NCI-H2081 (cell line): ENCODE results near the gene NAGA.

Experiments
- DNase-seq, 2 experiments: peaks; one replicate each; lab custom pipeline; 2025; lab: John Stamatoyannopoulos, UW

NAGA gene

GRCh38 chr22:42039271-42039670 lies 31.3 kb downstream of the NAGA start:
- DNase-seq: no peak

DNA sequence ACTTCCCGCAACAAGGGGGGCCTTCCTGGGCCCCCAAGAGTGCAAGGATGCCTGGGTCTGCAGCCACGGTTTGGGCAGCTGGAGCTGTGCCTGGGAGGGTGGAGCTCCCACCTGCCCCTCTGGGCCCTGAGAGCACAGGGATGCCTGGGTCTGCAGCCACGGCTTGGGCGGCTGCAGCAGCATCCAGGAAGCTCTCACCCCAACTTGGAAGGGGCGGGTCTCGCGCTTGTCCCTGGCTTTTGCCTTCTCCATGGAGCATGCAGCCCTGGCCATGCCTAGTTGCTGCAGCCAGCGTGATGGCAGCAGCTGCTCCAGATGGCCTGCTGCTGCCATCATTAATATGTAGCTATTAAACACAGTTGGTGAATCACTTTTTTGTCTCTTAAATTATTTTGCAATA lies 35.4 kb downstream of the NAGA start:
- no peak for DNase-seq

GRCh38 chr22:42033263-42034181 lies 37.1 kb downstream of the NAGA start:
- no peak for DNase-seq

GRCh38 chr22:42026705-42027104 lies 43.9 kb downstream of the NAGA start:
- no peak for DNase-seq

GRCh38 chr22:42025421-42025820 lies 45.2 kb downstream of the NAGA start:
- no peak for DNase-seq

DNA sequence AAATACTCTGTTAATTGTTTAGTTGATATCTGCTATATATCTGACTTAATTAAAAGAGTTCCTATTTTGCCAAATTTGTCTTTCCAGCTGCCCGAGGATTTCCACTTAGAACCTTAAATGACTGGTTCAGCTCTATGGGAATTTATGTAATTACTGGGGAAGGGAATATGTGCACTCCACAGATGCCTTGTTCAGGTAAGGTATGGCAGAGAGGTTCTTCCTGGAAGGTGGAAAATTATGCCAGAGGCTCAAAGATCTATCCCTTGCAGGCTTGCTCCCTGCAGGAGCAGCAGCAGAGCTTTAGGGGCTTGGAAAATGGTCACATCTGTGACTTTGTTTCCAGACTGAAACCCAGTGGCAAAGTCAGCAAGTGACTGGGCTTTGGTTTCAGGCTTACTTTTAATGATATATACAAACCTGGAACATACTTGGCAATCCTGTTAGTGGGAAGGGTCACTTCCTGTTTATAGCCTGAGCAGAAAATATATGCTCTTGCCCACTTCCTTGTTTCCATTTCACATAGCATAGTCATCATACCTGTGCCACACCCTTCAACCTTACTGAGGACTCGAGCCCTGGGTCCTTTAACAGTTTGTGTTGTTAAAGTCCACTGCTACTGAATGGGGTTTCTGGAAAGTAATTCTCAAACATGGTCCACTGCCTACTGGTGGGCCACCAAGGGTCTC lies 48.3 kb downstream of the NAGA start:
- no peak for DNase-seq

GRCh38 chr22:42021571-42021970 lies 49.0 kb downstream of the NAGA start:
- DNase-seq: no peak

DNA sequence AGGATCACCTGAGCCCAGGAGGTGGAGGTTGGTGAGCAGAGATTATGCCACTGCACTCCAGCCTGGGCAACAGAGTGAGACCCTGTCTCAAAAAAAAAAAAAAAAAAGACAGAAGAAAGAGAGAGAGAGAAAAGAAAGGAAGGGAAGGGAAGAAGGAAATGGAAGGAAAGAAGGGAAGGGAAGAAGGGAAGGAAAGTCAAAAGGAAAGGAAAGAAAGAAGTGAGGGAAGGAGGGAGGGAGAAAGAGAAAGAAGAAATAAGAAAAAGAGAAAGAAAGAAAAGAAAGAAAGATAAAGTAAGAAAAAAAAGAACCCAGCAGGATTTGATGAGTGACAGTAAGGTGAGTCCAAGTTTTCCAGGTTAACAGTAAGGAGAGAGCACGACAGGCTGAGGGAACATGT lies 52.4 kb downstream of the NAGA start:
- no peak for DNase-seq

- DNase-seq: no peak
These were observed 54.5 kb downstream of the NAGA start for GRCh38 chr22:42016111-42016510.

DNA sequence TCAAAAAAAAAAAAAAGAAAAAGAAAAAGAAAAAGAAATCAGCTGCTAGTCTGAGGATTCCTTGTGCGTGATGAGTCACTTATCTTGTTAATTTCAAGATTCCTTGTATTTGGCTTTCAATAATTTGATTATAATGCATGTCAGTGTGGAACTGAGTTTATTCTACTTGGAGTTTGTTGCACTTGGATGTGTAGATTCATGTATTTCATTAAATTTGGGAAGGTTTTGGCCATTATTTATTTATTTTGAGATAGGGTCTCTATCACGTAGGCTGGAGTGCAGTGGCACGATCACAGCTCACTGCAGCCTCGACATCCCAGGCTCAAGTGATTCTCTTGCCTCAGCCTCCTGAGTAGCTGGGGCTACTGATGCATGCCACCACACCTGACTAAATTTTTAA lies 57.2 kb downstream of the NAGA start:
- no peak for DNase-seq

GRCh38 chr22:42010778-42011177 lies 59.8 kb downstream of the NAGA start:
- no peak for DNase-seq
